ENCODE results near the gene PLAGL1.

The PLAGL1 gene

DNA sequence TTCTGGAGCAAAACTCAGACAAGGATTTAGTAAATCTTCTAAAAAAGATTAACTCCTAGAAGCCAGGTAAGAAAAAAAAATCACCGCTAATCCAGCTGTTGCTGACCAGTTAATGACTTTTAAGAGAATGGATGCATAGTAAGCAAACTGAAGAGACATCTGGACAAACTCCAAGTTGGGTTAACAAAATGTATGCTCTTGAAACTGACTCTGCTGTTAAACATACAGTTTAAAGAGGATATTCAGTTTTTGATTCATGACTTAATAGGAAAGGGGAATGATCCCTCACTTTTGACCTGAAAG is 70.4 kb downstream of the PLAGL1 start:
- Histone ChIP-seq H3K79me2 (ENCODE audit: insufficient read depth, low read depth) (no peaks in the 10 kb centered on the region), H3K4me1 (ENCODE audit: low read depth, poor library complexity, severe bottlenecking) (no peaks in the 10 kb centered on the region), H3K27ac (no peak overlapping the region), H3K4me2 (no peak overlapping the region), H3K4me3 (IDR thresholded peaks at IDR 0.05; ENCODE audit: insufficient read depth, low read depth, low read length) (no peak overlapping the region), H2AFZ (ENCODE audit: low read depth) (no peak overlapping the region), H3K9ac (no peak overlapping the region), H3K27me3 (ENCODE audit: insufficient read depth, low read depth) (no peaks in the 10 kb centered on the region), H4K20me1 (ENCODE audit: insufficient read depth) (no peaks in the 10 kb centered on the region), H3K36me3 (ENCODE audit: insufficient read depth) (no peaks in the 10 kb centered on the region)
- TF ChIP-seq, protein P1, sequence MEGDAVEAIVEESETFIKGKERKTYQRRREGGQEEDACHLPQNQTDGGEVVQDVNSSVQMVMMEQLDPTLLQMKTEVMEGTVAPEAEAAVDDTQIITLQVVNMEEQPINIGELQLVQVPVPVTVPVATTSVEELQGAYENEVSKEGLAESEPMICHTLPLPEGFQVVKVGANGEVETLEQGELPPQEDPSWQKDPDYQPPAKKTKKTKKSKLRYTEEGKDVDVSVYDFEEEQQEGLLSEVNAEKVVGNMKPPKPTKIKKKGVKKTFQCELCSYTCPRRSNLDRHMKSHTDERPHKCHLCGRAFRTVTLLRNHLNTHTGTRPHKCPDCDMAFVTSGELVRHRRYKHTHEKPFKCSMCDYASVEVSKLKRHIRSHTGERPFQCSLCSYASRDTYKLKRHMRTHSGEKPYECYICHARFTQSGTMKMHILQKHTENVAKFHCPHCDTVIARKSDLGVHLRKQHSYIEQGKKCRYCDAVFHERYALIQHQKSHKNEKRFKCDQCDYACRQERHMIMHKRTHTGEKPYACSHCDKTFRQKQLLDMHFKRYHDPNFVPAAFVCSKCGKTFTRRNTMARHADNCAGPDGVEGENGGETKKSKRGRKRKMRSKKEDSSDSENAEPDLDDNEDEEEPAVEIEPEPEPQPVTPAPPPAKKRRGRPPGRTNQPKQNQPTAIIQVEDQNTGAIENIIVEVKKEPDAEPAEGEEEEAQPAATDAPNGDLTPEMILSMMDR (conservative IDR thresholded peaks at IDR 0.05; ENCODE audit: low read depth, low read length): no peak

GRCh38 chr6:143936778-143937667 is 71.0 kb downstream of the PLAGL1 start:
- TF ChIP-seq, protein P1 (conservative IDR thresholded peaks at IDR 0.05; ENCODE audit: low read depth, low read length): no peak
- Histone ChIP-seq H2AFZ (ENCODE audit: low read depth) (no peak overlapping the region), H3K4me2 (no peak overlapping the region), H3K4me1 (ENCODE audit: low read depth, poor library complexity, severe bottlenecking) (no peaks in the 10 kb centered on the region), H3K27me3 (ENCODE audit: insufficient read depth, low read depth) (no peaks in the 10 kb centered on the region), H4K20me1 (ENCODE audit: insufficient read depth) (no peaks in the 10 kb centered on the region), H3K79me2 (ENCODE audit: insufficient read depth, low read depth) (no peaks in the 10 kb centered on the region), H3K36me3 (ENCODE audit: insufficient read depth) (no peaks in the 10 kb centered on the region), H3K9ac (no peak overlapping the region), H3K27ac (no peak overlapping the region), H3K4me3 (IDR thresholded peaks at IDR 0.05; ENCODE audit: insufficient read depth, low read depth, low read length) (no peak overlapping the region)

GRCh38 chr6:143936347-143936746 is 71.7 kb downstream of the PLAGL1 start:
- no peaks in the 10 kb centered on the region for H4K20me1 ChIP-seq (ENCODE audit: insufficient read depth)
- H3K4me2 ChIP-seq: no peak overlapping the region
- no peaks in the 10 kb centered on the region for H3K27me3 ChIP-seq (ENCODE audit: insufficient read depth, low read depth)
- no peak overlapping the region for H2AFZ ChIP-seq (ENCODE audit: low read depth)
- H3K4me1 ChIP-seq (ENCODE audit: low read depth, poor library complexity, severe bottlenecking): no peaks in the 10 kb centered on the region
- no peak overlapping the region for H3K4me3 ChIP-seq (IDR thresholded peaks at IDR 0.05; ENCODE audit: insufficient read depth, low read depth, low read length)
- no peaks in the 10 kb centered on the region for H3K36me3 ChIP-seq (ENCODE audit: insufficient read depth)
- H3K9ac ChIP-seq: no peak overlapping the region
- H3K27ac ChIP-seq: no peak overlapping the region
- H3K79me2 ChIP-seq (ENCODE audit: insufficient read depth, low read depth): no peaks in the 10 kb centered on the region
- TF ChIP-seq, protein P1 (conservative IDR thresholded peaks at IDR 0.05; ENCODE audit: low read depth, low read length): no peak

GRCh38 chr6:143934867-143935266 is 73.2 kb downstream of the PLAGL1 start:
- no peaks in the 10 kb centered on the region for H4K20me1 ChIP-seq (ENCODE audit: insufficient read depth)
- no peaks in the 10 kb centered on the region for H3K27me3 ChIP-seq (ENCODE audit: insufficient read depth, low read depth)
- H3K27ac ChIP-seq: no peak overlapping the region
- TF ChIP-seq, protein P1 (conservative IDR thresholded peaks at IDR 0.05; ENCODE audit: low read depth, low read length): no peak
- H3K4me2 ChIP-seq: no peak overlapping the region
- H3K9ac ChIP-seq: no peak overlapping the region
- no peaks in the 10 kb centered on the region for H3K4me1 ChIP-seq (ENCODE audit: low read depth, poor library complexity, severe bottlenecking)
- H3K36me3 ChIP-seq (ENCODE audit: insufficient read depth): no peaks in the 10 kb centered on the region
- H2AFZ ChIP-seq (ENCODE audit: low read depth): no peak overlapping the region
- H3K79me2 ChIP-seq (ENCODE audit: insufficient read depth, low read depth): no peaks in the 10 kb centered on the region
- H3K4me3 ChIP-seq (IDR thresholded peaks at IDR 0.05; ENCODE audit: insufficient read depth, low read depth, low read length): no peak overlapping the region

Measured in KMS-11 (cell line).